T-helper 1 cell treated with Interleukin-12 subunit alpha and Interleukin-12 subunit beta and Interleukin-4 antibody, amounts not matched to agents 30 μg/mL and 1 μg/mL, for 36 hours (primary cell): ENCODE measurements around the gene UQCRQ.

Experiments
- H3K27ac Mint-ChIP-seq: one replicate; pipeline ENCODE4 v1.8.0; 2021; ENCODE audit warnings: mild to moderate bottlenecking, mixed read lengths
- H3K27me3 Mint-ChIP-seq: one replicate; pipeline ENCODE4 v1.8.0; 2021; ENCODE audit warnings: low read depth, mixed read lengths
- H3K36me3 Mint-ChIP-seq: one replicate; pipeline ENCODE4 v1.8.0; 2021; ENCODE audit warnings: low read depth, mixed read lengths
- H3K4me1 Mint-ChIP-seq: one replicate; pipeline ENCODE4 v1.8.0; 2021; ENCODE audit warnings: low read depth, mixed read lengths
- H3K4me3 Mint-ChIP-seq: one replicate; pipeline ENCODE4 v1.8.0; 2021; ENCODE audit warnings: mild to moderate bottlenecking, moderate library complexity, mixed read lengths
- H3K9me3 Mint-ChIP-seq: one replicate; pipeline ENCODE4 v1.8.0; 2021; ENCODE audit warnings: mixed read lengths

UQCRQ gene

GRCh38 chr5:132866342-132867045, at the start of gene UQCRQ, which contains the start of gene GDF9:
UQCRQ (plus strand) TSS chr5:132866642; CDS start chr5:132866882, 240 bp downstream.
GDF9 (minus strand) TSS chr5:132866469; CDS start chr5:132864533, 1,936 bp downstream.
- Mint-ChIP-seq H3K27ac (peak within 1 kb of the TSS; percentile 99), H3K36me3 (peaks cover 21% of the 10 kb centered on the region), H3K9me3 (no peaks in the 10 kb centered on the region), H3K4me1 (peaks cover 24% of the 10 kb centered on the region), H3K4me3 (peak within 1 kb of the TSS; percentile 99), H3K27me3 (no peaks in the 10 kb centered on the region)

- Mint-ChIP-seq H3K27me3 (peaks cover 52% of the 10 kb centered on the region), H3K27ac (no peak overlapping the region), H3K9me3 (no peaks in the 10 kb centered on the region), H3K4me1 (peaks cover 13% of the 10 kb centered on the region), H3K36me3 (peaks cover 4% of the 10 kb centered on the region), H3K4me3 (no peak overlapping the region)
These were observed 49.4 kb upstream of the UQCRQ start for GRCh38 chr5:132817011-132817410.

- no peaks in the 10 kb centered on the region for H3K9me3 Mint-ChIP-seq
- H3K27me3 Mint-ChIP-seq, result peaks cover 50% of the 10 kb centered on the region
- no peak overlapping the region for H3K4me3 Mint-ChIP-seq
- no peak overlapping the region for H3K27ac Mint-ChIP-seq
- peaks cover 12% of the 10 kb centered on the region for H3K4me1 Mint-ChIP-seq
- H3K36me3 Mint-ChIP-seq, result peaks cover 4% of the 10 kb centered on the region
These were observed 47.0 kb upstream of the UQCRQ start for GRCh38 chr5:132819468-132819867.

- peaks cover 15% of the 10 kb centered on the region for H3K4me1 Mint-ChIP-seq
- H3K27me3 Mint-ChIP-seq, result peaks cover 53% of the 10 kb centered on the region
- H3K36me3 Mint-ChIP-seq, result peaks cover 4% of the 10 kb centered on the region
- H3K27ac Mint-ChIP-seq, result no peak overlapping the region
- H3K4me3 Mint-ChIP-seq, result no peak overlapping the region
- no peaks in the 10 kb centered on the region for H3K9me3 Mint-ChIP-seq
These were observed 46.2 kb upstream of the UQCRQ start for GRCh38 chr5:132820162-132820754.

- Mint-ChIP-seq H3K4me1 (peaks cover 15% of the 10 kb centered on the region), H3K27ac (no peak overlapping the region), H3K4me3 (no peak overlapping the region), H3K9me3 (no peaks in the 10 kb centered on the region), H3K27me3 (peaks cover 52% of the 10 kb centered on the region), H3K36me3 (peaks cover 4% of the 10 kb centered on the region)
These were observed 45.1 kb upstream of the UQCRQ start for GRCh38 chr5:132821350-132821749.

GRCh38 chr5:132821791-132822190, 44.7 kb upstream of the UQCRQ start:
- Mint-ChIP-seq H3K27ac (no peak overlapping the region), H3K4me1 (peaks cover 15% of the 10 kb centered on the region), H3K9me3 (no peaks in the 10 kb centered on the region), H3K4me3 (no peak overlapping the region), H3K36me3 (peaks cover 4% of the 10 kb centered on the region), H3K27me3 (peaks cover 53% of the 10 kb centered on the region)

- peaks cover 59% of the 10 kb centered on the region for H3K27me3 Mint-ChIP-seq
- peaks cover 4% of the 10 kb centered on the region for H3K36me3 Mint-ChIP-seq
- peak overlapping the region; percentile 25 for H3K4me3 Mint-ChIP-seq
- no peaks in the 10 kb centered on the region for H3K9me3 Mint-ChIP-seq
- H3K4me1 Mint-ChIP-seq, result peaks cover 20% of the 10 kb centered on the region
- no peak overlapping the region for H3K27ac Mint-ChIP-seq
These were observed 43.6 kb upstream of the UQCRQ start for GRCh38 chr5:132822650-132823480.

GRCh38 chr5:132823481-132824050, 42.9 kb upstream of the UQCRQ start:
- H3K27ac Mint-ChIP-seq, result no peak overlapping the region
- peaks cover 20% of the 10 kb centered on the region for H3K4me1 Mint-ChIP-seq
- H3K27me3 Mint-ChIP-seq, result peaks cover 65% of the 10 kb centered on the region
- H3K36me3 Mint-ChIP-seq, result peaks cover 4% of the 10 kb centered on the region
- H3K9me3 Mint-ChIP-seq, result no peaks in the 10 kb centered on the region
- no peak overlapping the region for H3K4me3 Mint-ChIP-seq

GRCh38 chr5:132824426-132824825, 42.0 kb upstream of the UQCRQ start:
- Mint-ChIP-seq H3K36me3 (peaks cover 2% of the 10 kb centered on the region), H3K27ac (no peak overlapping the region), H3K27me3 (peaks cover 68% of the 10 kb centered on the region), H3K9me3 (no peaks in the 10 kb centered on the region), H3K4me3 (peak overlapping the region; percentile 48), H3K4me1 (peaks cover 20% of the 10 kb centered on the region)

GRCh38 chr5:132825033-132825833, 41.2 kb upstream of the UQCRQ start:
- H3K4me1 Mint-ChIP-seq, result peaks cover 23% of the 10 kb centered on the region
- peaks cover 70% of the 10 kb centered on the region for H3K27me3 Mint-ChIP-seq
- no peaks in the 10 kb centered on the region for H3K9me3 Mint-ChIP-seq
- no peak overlapping the region for H3K27ac Mint-ChIP-seq
- H3K36me3 Mint-ChIP-seq, result peaks cover 2% of the 10 kb centered on the region
- H3K4me3 Mint-ChIP-seq, result peak overlapping the region; percentile 48

- no peaks in the 10 kb centered on the region for H3K9me3 Mint-ChIP-seq
- peaks cover 2% of the 10 kb centered on the region for H3K36me3 Mint-ChIP-seq
- no peak overlapping the region for H3K4me3 Mint-ChIP-seq
- H3K4me1 Mint-ChIP-seq, result peaks cover 23% of the 10 kb centered on the region
- no peak overlapping the region for H3K27ac Mint-ChIP-seq
- H3K27me3 Mint-ChIP-seq, result peaks cover 69% of the 10 kb centered on the region
These were observed 40.5 kb upstream of the UQCRQ start for GRCh38 chr5:132825834-132826391.

GRCh38 chr5:132826424-132827082, 39.9 kb upstream of the UQCRQ start:
- peaks cover 72% of the 10 kb centered on the region for H3K27me3 Mint-ChIP-seq
- peaks cover 2% of the 10 kb centered on the region for H3K36me3 Mint-ChIP-seq
- peaks cover 27% of the 10 kb centered on the region for H3K4me1 Mint-ChIP-seq
- H3K4me3 Mint-ChIP-seq, result peak overlapping the region; percentile 29
- no peak overlapping the region for H3K27ac Mint-ChIP-seq
- no peaks in the 10 kb centered on the region for H3K9me3 Mint-ChIP-seq

GRCh38 chr5:132827943-132828673, 38.3 kb upstream of the UQCRQ start:
- H3K27me3 Mint-ChIP-seq, result peaks cover 73% of the 10 kb centered on the region
- H3K4me3 Mint-ChIP-seq, result no peak overlapping the region
- no peaks in the 10 kb centered on the region for H3K9me3 Mint-ChIP-seq
- H3K36me3 Mint-ChIP-seq, result no peaks in the 10 kb centered on the region
- H3K4me1 Mint-ChIP-seq, result peaks cover 24% of the 10 kb centered on the region
- H3K27ac Mint-ChIP-seq, result no peak overlapping the region
